C4-2B (cell line): Measurements from ENCODE around the gene PCYOX1L.

Source experiments
- CTCF ChIP-seq: fragments of 450-650 bp; conservative IDR thresholded peaks from 2 replicates; pipeline ENCODE4 v1.5.1; 2017; ENCODE audit warnings: mild to moderate bottlenecking
- ZFX ChIP-seq: fragments of 450-650 bp; IDR thresholded peaks from 2 replicates; pipeline ENCODE4 v1.6.1; 2017

GRCh38 chr5:149382517-149383220 lies 24.8 kb downstream of the PCYOX1L start:
- TF ChIP-seq ZFX (no peak), CTCF (no peak)
